CD14-positive monocyte (primary cell): ENCODE results near the gene POC1A. TPM values are rescaled to one million over a fixed set of nuclear protein-coding genes. Genes with fewer than 3 reads are reported as not detected.

Experiments
- DNase-seq, 3 donors: peaks; one replicate each; pipeline ENCODE4 v3.0.0-alpha.2; 2011 to 2022
- H2AFZ ChIP-seq: 2 replicates; pipeline ENCODE4 v1.6.0; 2012; ENCODE audit warnings: mild to moderate bottlenecking, low read depth, low read length, inconsistent platforms; ENCODE audit not compliant: insufficient read depth, poor library complexity, severe bottlenecking
- H3K27ac ChIP-seq, 2 donors: 1 replicate in 1 of 2; 2 replicates in 1 of 2; pipeline ENCODE4 v1.5.1; 2012 to 2013; ENCODE audit warnings: low read length in 2 of 2, control low read depth in 1 of 2, inconsistent platforms in 1 of 2, low read depth in 1 of 2, mild to moderate bottlenecking in 1 of 2
- H3K27me3 ChIP-seq, 2 donors: one replicate each; pipeline versions ENCODE4 v1.6.0 to v1.6.1; 2011 to 2013; ENCODE audit warnings: low read length in 2 of 2; ENCODE audit not compliant: control insufficient read depth in 2 of 2, insufficient read depth in 2 of 2
- H3K36me3 ChIP-seq, 2 donors: replicated peaks in 1 of 2; 1 replicate in 1 of 2; 2 replicates in 1 of 2; pipeline versions ENCODE4 v1.5.1 to v1.6.1; 2012 to 2013; ENCODE audit warnings: low read length in 2 of 2, control low read depth in 1 of 2, inconsistent platforms in 1 of 2, mild to moderate bottlenecking in 1 of 2; ENCODE audit not compliant: insufficient read depth in 2 of 2, control insufficient read depth in 1 of 2
- H3K4me1 ChIP-seq, 2 donors: 1 replicate in 1 of 2; 2 replicates in 1 of 2; pipeline versions ENCODE4 v1.5.1 to v1.6.1; 2012 to 2013; ENCODE audit warnings: low read length in 2 of 2, control low read depth in 1 of 2, inconsistent platforms in 1 of 2, mild to moderate bottlenecking in 1 of 2, moderate library complexity in 1 of 2; ENCODE audit not compliant: insufficient read depth in 2 of 2, control insufficient read depth in 1 of 2
- H3K4me2 ChIP-seq: replicated peaks from 2 replicates; pipeline ENCODE3; 2012; ENCODE audit warnings: low read length, moderate library complexity, mild to moderate bottlenecking; ENCODE audit not compliant: poor library complexity, severe bottlenecking; ENCODE audit errors: extremely low read depth
- H3K4me3 ChIP-seq, 3 experiments: fragments of 200-600 bp in 1 of 3; sonication (generic) in 1 of 3; replicated peaks in 1 of 3; 1 replicate in 2 of 3; 2 replicates in 1 of 3; pipeline ENCODE4 v1.5.1; 2011 to 2013; ENCODE audit warnings: low read length in 3 of 3, mild to moderate bottlenecking in 3 of 3, control low read depth in 2 of 3, low read depth in 2 of 3, inconsistent platforms in 1 of 3, moderate library complexity in 1 of 3
- H3K79me2 ChIP-seq: 2 replicates; pipeline ENCODE4 v1.6.0; 2012; ENCODE audit warnings: mild to moderate bottlenecking, control low read depth, inconsistent platforms, low read length, moderate library complexity; ENCODE audit not compliant: insufficient read depth
- H3K9ac ChIP-seq: 2 replicates; pipeline ENCODE4 v1.6.0; 2017; ENCODE audit warnings: low read length, mild to moderate bottlenecking; ENCODE audit not compliant: insufficient read depth, poor library complexity, severe bottlenecking
- H3K9me3 ChIP-seq, 2 donors: replicated peaks in 1 of 2; 1 replicate in 1 of 2; 2 replicates in 1 of 2; pipeline versions ENCODE4 v1.5.1 to v1.6.1; 2012 to 2013; ENCODE audit warnings: low read length in 2 of 2, control low read depth in 1 of 2; ENCODE audit not compliant: control insufficient read depth in 1 of 2, insufficient read depth in 1 of 2
- H4K20me1 ChIP-seq: 2 replicates; pipeline ENCODE4 v1.6.0; 2012; ENCODE audit warnings: mild to moderate bottlenecking, low read length, control low read depth, moderate library complexity; ENCODE audit not compliant: insufficient read depth
- H3K27ac Mint-ChIP-seq, 7 donors: one replicate each; pipeline ENCODE4 v1.8.0; 2020; ENCODE audit warnings: mild to moderate bottlenecking in 7 of 7, mixed read lengths in 7 of 7, moderate library complexity in 6 of 7, inconsistent platforms in 2 of 7
- H3K27me3 Mint-ChIP-seq, 3 donors: one replicate each; pipeline ENCODE4 v1.8.0; 2021 to 2022; ENCODE audit warnings: low read depth in 3 of 3, mild to moderate bottlenecking in 3 of 3, mixed read lengths in 3 of 3, moderate library complexity in 3 of 3, inconsistent platforms in 1 of 3
- H3K36me3 Mint-ChIP-seq, 2 donors: one replicate each; pipeline ENCODE4 v1.8.0; 2020; ENCODE audit warnings: mixed read lengths in 2 of 2, inconsistent platforms in 1 of 2, mild to moderate bottlenecking in 1 of 2
- H3K4me1 Mint-ChIP-seq: one replicate; pipeline ENCODE4 v1.8.0; 2020; ENCODE audit warnings: mild to moderate bottlenecking, mixed read lengths
- H3K4me3 Mint-ChIP-seq, 2 donors: one replicate each; pipeline ENCODE4 v1.8.0; 2020; ENCODE audit warnings: mild to moderate bottlenecking in 2 of 2, mixed read lengths in 2 of 2, moderate library complexity in 1 of 2
- H3K9me3 Mint-ChIP-seq, 7 donors: one replicate each; pipeline ENCODE4 v1.8.0; 2020 to 2022; ENCODE audit warnings: mixed read lengths in 7 of 7, mild to moderate bottlenecking in 6 of 7, moderate library complexity in 6 of 7, inconsistent platforms in 2 of 7
- WGBS: methylation state at CpG from one replicate; pipeline ENCODE4 v1.1.5; 2013; ENCODE audit warnings: missing lambda C conversion rate; ENCODE audit not compliant: insufficient coverage; 5-methylcytosine and 5-hydroxymethylcytosine counted together
- intact Hi-C, 2 donors: fragments of 100-400 bp; cut with micrococcal nuclease; formaldehyde crosslinking; loops; one replicate each; pipeline versions ENCODE4 v1.15.0 to v1.15.1; 2023
- polyA plus RNA-seq, 3 donors: library from polyadenylated mRNA; depleted of rRNA in 1 of 3; unstranded in 2 of 3; stranded (reverse) in 1 of 3; fragments of 300-500 nt in 2 of 3; fragments of >200 nt in 1 of 3; fragmentation: Illumina TruSeq in 2 of 3; gene quantifications; 1 replicate in 2 of 3; 2 replicates in 1 of 3; pipeline ENCODE4 v1.2.3, GENCODE V29; 2012 to 2021
- TF ChIP-seq, protein P1 (sequence below): fragments of 200-600 bp; IDR thresholded peaks from one replicate; pipeline ENCODE4 v1.8.0; 2022; ENCODE audit warnings: antibody characterized with exemption, mild to moderate bottlenecking

The POC1A gene
- polyA plus RNA-seq, 3 donors, result 1.2 to 2.0 (median 1.5) TPM

DNA sequence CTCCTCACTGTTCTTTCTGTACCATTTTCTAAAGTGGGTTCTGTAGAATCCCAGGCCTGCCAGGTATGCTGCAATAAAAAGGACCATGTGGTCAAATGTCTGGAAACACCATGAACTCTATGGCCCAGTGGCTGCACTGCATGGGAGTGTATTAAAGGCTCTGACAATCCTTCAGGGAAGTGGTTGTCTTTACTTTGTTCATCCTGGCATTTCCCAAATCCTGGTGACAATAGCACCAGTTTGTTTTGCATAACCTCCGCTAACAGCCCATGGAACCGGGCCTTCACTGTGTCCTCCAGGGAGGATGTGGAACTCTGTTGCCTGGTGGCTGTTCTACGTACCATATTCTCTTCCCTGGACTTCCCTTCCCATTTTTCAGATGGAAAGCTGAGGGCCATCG, 86.7 kb downstream of the POC1A start:
- Histone ChIP-seq H3K9me3 (no peaks in the 10 kb centered on the region), H3K4me3 (no peak overlapping the region), H3K36me3 (no peaks in the 10 kb centered on the region), H3K4me2 (no peak overlapping the region), H2AFZ (no peak overlapping the region), H3K27me3 (no peaks in the 10 kb centered on the region), H3K4me1 (peaks cover 48 to 62% of the 10 kb centered on the region in 2 donors), H3K9ac (no peak overlapping the region), H3K79me2 (no peaks in the 10 kb centered on the region), H4K20me1 (no peaks in the 10 kb centered on the region), H3K27ac (no peak overlapping the region)
- Mint-ChIP-seq H3K4me3 (no peak overlapping the region), H3K9me3 (peaks cover 0 to 2% (median 0%) of the 10 kb centered on the region in 7 donors), H3K27me3 (peaks cover 2 to 3% (median 2%) of the 10 kb centered on the region in 3 donors), H3K27ac (peak overlapping the region in 1 of 7 donors; percentile 35), H3K36me3 (peaks cover 0 to 8% of the 10 kb centered on the region in 2 donors), H3K4me1 (peaks cover 60% of the 10 kb centered on the region)
- TF ChIP-seq, protein P1, sequence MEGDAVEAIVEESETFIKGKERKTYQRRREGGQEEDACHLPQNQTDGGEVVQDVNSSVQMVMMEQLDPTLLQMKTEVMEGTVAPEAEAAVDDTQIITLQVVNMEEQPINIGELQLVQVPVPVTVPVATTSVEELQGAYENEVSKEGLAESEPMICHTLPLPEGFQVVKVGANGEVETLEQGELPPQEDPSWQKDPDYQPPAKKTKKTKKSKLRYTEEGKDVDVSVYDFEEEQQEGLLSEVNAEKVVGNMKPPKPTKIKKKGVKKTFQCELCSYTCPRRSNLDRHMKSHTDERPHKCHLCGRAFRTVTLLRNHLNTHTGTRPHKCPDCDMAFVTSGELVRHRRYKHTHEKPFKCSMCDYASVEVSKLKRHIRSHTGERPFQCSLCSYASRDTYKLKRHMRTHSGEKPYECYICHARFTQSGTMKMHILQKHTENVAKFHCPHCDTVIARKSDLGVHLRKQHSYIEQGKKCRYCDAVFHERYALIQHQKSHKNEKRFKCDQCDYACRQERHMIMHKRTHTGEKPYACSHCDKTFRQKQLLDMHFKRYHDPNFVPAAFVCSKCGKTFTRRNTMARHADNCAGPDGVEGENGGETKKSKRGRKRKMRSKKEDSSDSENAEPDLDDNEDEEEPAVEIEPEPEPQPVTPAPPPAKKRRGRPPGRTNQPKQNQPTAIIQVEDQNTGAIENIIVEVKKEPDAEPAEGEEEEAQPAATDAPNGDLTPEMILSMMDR, result no peak
- DNase-seq, result no peak
- intact Hi-C loops, result no loop called here
- 95% methylated on average over 4 of the region's 4 CpGs for WGBS

DNA sequence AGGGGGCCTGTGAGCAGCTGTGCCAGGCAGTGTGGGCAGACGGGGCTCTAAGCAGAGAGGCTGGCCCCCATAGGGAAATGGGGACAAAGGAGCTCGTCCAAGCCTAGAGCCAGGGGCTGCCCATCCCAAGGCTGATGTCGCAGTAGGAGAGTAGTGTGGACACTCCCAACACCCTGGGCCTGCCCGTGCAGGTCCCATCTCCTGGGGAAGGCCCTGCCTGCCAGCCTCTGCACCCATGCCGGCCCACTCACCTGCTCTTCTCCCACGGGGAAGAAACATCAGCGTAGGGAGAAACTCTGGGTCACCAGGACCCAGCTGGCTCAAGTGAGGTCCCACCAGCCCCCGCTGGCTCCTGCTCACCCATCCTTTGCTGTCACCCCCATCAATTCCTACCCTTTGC, 87.2 kb downstream of the POC1A start:
- no peaks in the 10 kb centered on the region for H3K27me3 ChIP-seq
- Mint-ChIP-seq H3K9me3 (peaks cover 0 to 2% (median 0%) of the 10 kb centered on the region in 7 donors), H3K36me3 (peaks cover 0 to 8% of the 10 kb centered on the region in 2 donors), H3K4me3 (no peak overlapping the region), H3K4me1 (peaks cover 63% of the 10 kb centered on the region), H3K27ac (no peak overlapping the region), H3K27me3 (peaks cover 1 to 2% (median 2%) of the 10 kb centered on the region in 3 donors)
- no peak overlapping the region for H2AFZ ChIP-seq
- TF ChIP-seq, protein P1, result no peak
- DNase-seq, result no peak
- H3K4me1 ChIP-seq, result peaks cover 52 to 63% of the 10 kb centered on the region in 2 donors
- H3K36me3 ChIP-seq, result no peaks in the 10 kb centered on the region
- H3K27ac ChIP-seq, result no peak overlapping the region
- WGBS, result 98% methylated on average over 7 of the region's 8 CpGs
- H3K4me3 ChIP-seq, result no peak overlapping the region
- no peaks in the 10 kb centered on the region for H3K9me3 ChIP-seq
- no peaks in the 10 kb centered on the region for H4K20me1 ChIP-seq
- H3K79me2 ChIP-seq, result no peaks in the 10 kb centered on the region
- no peak overlapping the region for H3K9ac ChIP-seq
- intact Hi-C loops, result no loop called here
- no peak overlapping the region for H3K4me2 ChIP-seq
